ENCODE data around the gene ROPN1L.
"Not testable (repeated sequence)": the region's sequence is repeated elsewhere in the genome, so short reads cannot be mapped to it uniquely, and the experiment has no call there.

ROPN1L gene

GRCh38 chr5:10488144-10488543, 46.5 kb downstream of the ROPN1L start:
- no peak for TF ChIP-seq CTCF (IDR thresholded peaks at IDR 0.05; ENCODE audit: extremely low read depth, missing control alignments)
- DNase-seq (ENCODE audit: low spot score), result no peak

- peak; percentile 59 for DNase-seq (ENCODE audit: low spot score)
- no peak for TF ChIP-seq CTCF (IDR thresholded peaks at IDR 0.05; ENCODE audit: extremely low read depth, missing control alignments)
Measured at GRCh38 chr5:10489810-10490426, 48.2 kb downstream of the ROPN1L start.

GRCh38 chr5:10490927-10491672, 49.4 kb downstream of the ROPN1L start:
- no peak for TF ChIP-seq CTCF (IDR thresholded peaks at IDR 0.05; ENCODE audit: extremely low read depth, missing control alignments)

GRCh38 chr5:10491673-10492026, 50.0 kb downstream of the ROPN1L start:
- TF ChIP-seq CTCF (IDR thresholded peaks at IDR 0.05; ENCODE audit: extremely low read depth, missing control alignments), result no peak
- DNase-seq (ENCODE audit: low spot score), result no peak

More at GRCh38 chr5:10490927-10491672, 49.4 kb downstream of the ROPN1L start:
- DNase-seq (ENCODE audit: low spot score), result no peak

GRCh38 chr5:10493884-10494283, 52.2 kb downstream of the ROPN1L start:
- no peak for DNase-seq (ENCODE audit: low spot score)
- TF ChIP-seq CTCF (IDR thresholded peaks at IDR 0.05; ENCODE audit: extremely low read depth, missing control alignments), result no peak

GRCh38 chr5:10494497-10494896, 52.8 kb downstream of the ROPN1L start:
- not testable (repeated sequence) for DNase-seq (ENCODE audit: low spot score)

- no peak for DNase-seq (ENCODE audit: low spot score)
- no peak for TF ChIP-seq CTCF (IDR thresholded peaks at IDR 0.05; ENCODE audit: extremely low read depth, missing control alignments)
Measured at GRCh38 chr5:10497554-10497953, 55.9 kb downstream of the ROPN1L start.

- no peak for DNase-seq (ENCODE audit: low spot score)
Measured at GRCh38 chr5:10498350-10498749, 56.7 kb downstream of the ROPN1L start.

More at GRCh38 chr5:10498350-10498749, 56.7 kb downstream of the ROPN1L start:
- TF ChIP-seq CTCF (IDR thresholded peaks at IDR 0.05; ENCODE audit: extremely low read depth, missing control alignments), result no peak
